ENCODE results near the gene ISL2.

The ISL2 gene

GRCh38 chr15:76328106-76328696 is 8.4 kb upstream of the ISL2 start:
- DNase-seq, result no peak

- DNase-seq, result no peak
Measured at GRCh38 chr15:76328958-76329357, 7.6 kb upstream of the ISL2 start.

- DNase-seq, result no peak
Measured at GRCh38 chr15:76330080-76330680, 6.4 kb upstream of the ISL2 start.

GRCh38 chr15:76332796-76333195 is 3.8 kb upstream of the ISL2 start:
- DNase-seq, result no peak

GRCh38 chr15:76333309-76333708 is 3.3 kb upstream of the ISL2 start:
- DNase-seq, result no peak

GRCh38 chr15:76333720-76334437 is 2.7 kb upstream of the ISL2 start:
- no peak for DNase-seq

GRCh38 chr15:76334438-76335306 is 1.9 kb upstream of the ISL2 start:
- no peak for DNase-seq

GRCh38 chr15:76335307-76336253 is 993 bp upstream of the ISL2 start:
- no peak for DNase-seq

GRCh38 chr15:76337059-76337695 is 604 bp downstream of the ISL2 start:
- no peak for DNase-seq

GRCh38 chr15:76337696-76338485 is 1.3 kb downstream of the ISL2 start:
- no peak for DNase-seq

GRCh38 chr15:76338486-76339304 is 2.1 kb downstream of the ISL2 start:
- no peak for DNase-seq

GRCh38 chr15:76339305-76340197 is 3.0 kb downstream of the ISL2 start:
- no peak for DNase-seq

GRCh38 chr15:76340198-76340802 is 3.7 kb downstream of the ISL2 start:
- DNase-seq, result no peak

- no peak for DNase-seq
Measured at GRCh38 chr15:76340803-76341365, 4.3 kb downstream of the ISL2 start.

- no peak for DNase-seq
Measured at GRCh38 chr15:76341366-76342057, 4.9 kb downstream of the ISL2 start.

GRCh38 chr15:76342058-76342381 is 5.4 kb downstream of the ISL2 start:
- DNase-seq, result no peak

GRCh38 chr15:76342382-76343201 is 6.0 kb downstream of the ISL2 start:
- no peak for DNase-seq

Data from cortex of kidney (tissue), 1 donor.